HL-60 (cell line): ENCODE measurements around the gene MYLK3.

ENCODE experiments used
- CTCF ChIP-seq: IDR thresholded peaks from one replicate; pipeline ENCODE4 v1.5.1; 2011; ENCODE audit warnings: low read length, control low read depth, inconsistent platforms; ENCODE audit not compliant: insufficient read depth
- GABPA ChIP-seq: IDR thresholded peaks from 2 replicates; pipeline ENCODE4 v1.6.1; 2012; ENCODE audit warnings: low read depth
- POLR2AphosphoS5 ChIP-seq: IDR thresholded peaks from 2 replicates; pipeline ENCODE4 v1.6.1; 2012; ENCODE audit warnings: low read depth
- TF ChIP-seq, protein P1 (sequence below): IDR thresholded peaks from 2 replicates; pipeline ENCODE4 v1.6.1; 2012; ENCODE audit warnings: low read depth; ENCODE audit not compliant: insufficient replicate concordance

GRCh38 chr16:46759309-46759708, 11.2 kb upstream of the MYLK3 start:
- TF ChIP-seq CTCF (no peak), POLR2AphosphoS5 (no peak), GABPA (no peak)
- TF ChIP-seq, protein P1, sequence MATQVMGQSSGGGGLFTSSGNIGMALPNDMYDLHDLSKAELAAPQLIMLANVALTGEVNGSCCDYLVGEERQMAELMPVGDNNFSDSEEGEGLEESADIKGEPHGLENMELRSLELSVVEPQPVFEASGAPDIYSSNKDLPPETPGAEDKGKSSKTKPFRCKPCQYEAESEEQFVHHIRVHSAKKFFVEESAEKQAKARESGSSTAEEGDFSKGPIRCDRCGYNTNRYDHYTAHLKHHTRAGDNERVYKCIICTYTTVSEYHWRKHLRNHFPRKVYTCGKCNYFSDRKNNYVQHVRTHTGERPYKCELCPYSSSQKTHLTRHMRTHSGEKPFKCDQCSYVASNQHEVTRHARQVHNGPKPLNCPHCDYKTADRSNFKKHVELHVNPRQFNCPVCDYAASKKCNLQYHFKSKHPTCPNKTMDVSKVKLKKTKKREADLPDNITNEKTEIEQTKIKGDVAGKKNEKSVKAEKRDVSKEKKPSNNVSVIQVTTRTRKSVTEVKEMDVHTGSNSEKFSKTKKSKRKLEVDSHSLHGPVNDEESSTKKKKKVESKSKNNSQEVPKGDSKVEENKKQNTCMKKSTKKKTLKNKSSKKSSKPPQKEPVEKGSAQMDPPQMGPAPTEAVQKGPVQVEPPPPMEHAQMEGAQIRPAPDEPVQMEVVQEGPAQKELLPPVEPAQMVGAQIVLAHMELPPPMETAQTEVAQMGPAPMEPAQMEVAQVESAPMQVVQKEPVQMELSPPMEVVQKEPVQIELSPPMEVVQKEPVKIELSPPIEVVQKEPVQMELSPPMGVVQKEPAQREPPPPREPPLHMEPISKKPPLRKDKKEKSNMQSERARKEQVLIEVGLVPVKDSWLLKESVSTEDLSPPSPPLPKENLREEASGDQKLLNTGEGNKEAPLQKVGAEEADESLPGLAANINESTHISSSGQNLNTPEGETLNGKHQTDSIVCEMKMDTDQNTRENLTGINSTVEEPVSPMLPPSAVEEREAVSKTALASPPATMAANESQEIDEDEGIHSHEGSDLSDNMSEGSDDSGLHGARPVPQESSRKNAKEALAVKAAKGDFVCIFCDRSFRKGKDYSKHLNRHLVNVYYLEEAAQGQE: no peak
